SK-N-MC (cell line): ENCODE data around the gene ADAP1.

Experiments used
- DNase-seq: peaks from one replicate; pipeline ENCODE4 v3.0.0-alpha.2; 2011; ENCODE audit warnings: low read depth, low spot score
- H3K27ac ChIP-seq: fragments of 200-600 bp; sonication (generic); 2 replicates; pipeline ENCODE4 v1.5.1; 2016; ENCODE audit warnings: mixed run types
- H3K36me3 ChIP-seq: fragments of 200-600 bp; sonication (generic); 2 replicates; pipeline ENCODE4 v1.6.1; 2017; ENCODE audit warnings: antibody characterized with exemption, low read length, mixed read lengths; ENCODE audit not compliant: insufficient read depth
- H3K4me3 ChIP-seq: fragments of 200-600 bp; sonication (generic); 2 replicates; pipeline ENCODE4 v1.5.1; 2016
- H3K9ac ChIP-seq: fragments of 200-600 bp; sonication (generic); 2 replicates; pipeline ENCODE4 v1.8.0; 2017; ENCODE audit warnings: mixed run types, mixed read lengths; ENCODE audit not compliant: insufficient read length
- H3K9me3 ChIP-seq: fragments of 200-600 bp; sonication (generic); 2 replicates; pipeline ENCODE4 v1.6.1; 2017; ENCODE audit warnings: low read depth, mild to moderate bottlenecking, antibody characterized with exemption, low read length, moderate library complexity, mixed read lengths
- EZH2 ChIP-seq: fragments of 200-600 bp; sonication (generic); IDR thresholded peaks from one replicate; pipeline ENCODE4 v1.6.1; 2017; ENCODE audit warnings: antibody characterized with exemption
- FOXP2 ChIP-seq: optimal IDR thresholded peaks from 2 replicates; pipeline ENCODE3; 2011; ENCODE audit warnings: mild to moderate bottlenecking, moderate library complexity; ENCODE audit not compliant: insufficient read depth; ENCODE audit errors: extremely low read length, control extremely low read depth
- POLR2AphosphoS5 ChIP-seq: IDR thresholded peaks from 2 replicates; pipeline ENCODE4 v1.6.1; 2012; ENCODE audit warnings: mild to moderate bottlenecking, low read depth, low read length, borderline replicate concordance

Gene ADAP1

DNA sequence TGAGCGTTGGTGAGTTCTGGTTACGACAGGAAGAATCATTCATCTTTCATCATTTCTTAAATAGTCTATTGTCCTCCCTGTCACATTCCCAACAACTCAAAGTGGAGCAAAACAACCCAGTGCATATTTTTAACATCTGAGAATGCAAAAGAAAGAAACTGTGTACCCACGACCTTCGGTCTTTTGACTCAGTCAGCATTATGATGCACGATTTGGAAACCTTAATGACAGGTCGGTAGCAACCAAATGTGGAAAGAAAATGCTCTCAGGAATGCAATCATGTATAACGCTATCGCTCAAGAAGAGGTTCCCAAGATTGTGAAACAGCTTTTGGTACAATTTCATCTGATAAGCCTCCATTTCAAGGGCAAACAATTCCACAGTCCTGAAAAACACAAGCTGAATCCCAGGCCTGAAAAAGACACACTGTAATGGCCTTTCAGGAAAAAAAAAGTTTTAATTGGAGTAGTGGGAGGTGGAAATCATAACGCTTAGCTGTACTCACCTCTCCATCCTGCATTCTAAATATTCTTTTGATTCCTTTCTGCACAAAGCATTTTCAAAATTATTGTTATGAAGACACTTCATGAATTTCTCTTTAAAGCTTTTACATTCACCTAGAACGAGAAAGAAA, 18.3 kb upstream of the ADAP1 start:
- Histone ChIP-seq H3K36me3 (peaks cover 43% of the 10 kb centered on the region), H3K9ac (no peak overlapping the region), H3K9me3 (no peaks in the 10 kb centered on the region), H3K4me3 (no peak overlapping the region), H3K27ac (peak overlapping the region; percentile 3; the same call in 1 of the 2 replicates)
- TF ChIP-seq FOXP2 (no peak), POLR2AphosphoS5 (no peak), EZH2 (no peak)
- no peak for DNase-seq

DNA sequence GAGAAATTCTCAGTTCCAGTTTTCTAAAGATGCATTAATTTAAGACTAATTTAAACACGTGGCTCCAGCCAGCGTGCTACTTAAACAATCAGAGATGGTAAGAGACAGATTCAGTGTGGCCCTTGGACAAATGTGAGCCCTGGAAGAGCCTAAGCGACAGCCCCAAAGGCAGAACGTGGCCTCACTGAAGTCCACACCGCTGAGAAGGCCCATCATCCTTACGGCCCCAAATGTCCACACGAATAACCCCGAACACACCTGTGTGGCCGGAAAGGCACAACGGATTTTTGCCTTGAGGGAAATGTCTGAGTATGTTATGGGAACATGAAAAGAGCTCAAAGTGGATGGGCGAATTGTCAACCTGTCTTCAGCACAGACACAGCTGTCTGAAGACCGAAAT, 17.6 kb upstream of the ADAP1 start:
- Histone ChIP-seq H3K4me3 (no peak overlapping the region), H3K36me3 (peaks cover 50% of the 10 kb centered on the region), H3K9ac (no peak overlapping the region), H3K9me3 (no peaks in the 10 kb centered on the region), H3K27ac (no peak overlapping the region)
- TF ChIP-seq POLR2AphosphoS5: no peak
- TF ChIP-seq FOXP2: no peak
- TF ChIP-seq EZH2: no peak
- DNase-seq: no peak

DNA sequence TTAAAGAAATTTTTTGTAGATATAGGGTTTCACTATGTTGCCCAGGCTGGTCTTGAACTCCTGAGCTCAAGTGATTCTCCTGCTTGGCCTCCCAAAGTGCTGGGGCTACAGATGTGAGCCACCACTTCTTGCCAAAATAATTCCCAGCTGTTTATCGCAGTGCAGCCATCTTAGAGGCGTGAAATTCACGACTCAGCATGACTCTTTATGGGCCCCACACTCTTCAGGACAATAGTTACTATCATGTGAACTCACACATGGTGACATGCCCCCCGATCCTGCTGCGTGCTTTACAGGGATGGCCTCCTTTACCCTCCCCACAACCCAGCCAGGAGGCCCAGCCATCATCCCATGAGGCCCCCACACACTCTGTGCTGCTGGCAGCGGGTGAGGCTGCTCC, 16.3 kb upstream of the ADAP1 start:
- Histone ChIP-seq H3K36me3 (peaks cover 57% of the 10 kb centered on the region), H3K27ac (peak overlapping the region; percentile 57; the same call in 1 of the 2 replicates), H3K4me3 (no peak overlapping the region), H3K9ac (peak overlapping the region; percentile 55), H3K9me3 (no peaks in the 10 kb centered on the region)
- TF ChIP-seq FOXP2 (no peak), EZH2 (no peak), POLR2AphosphoS5 (no peak)
- no peak for DNase-seq

DNA sequence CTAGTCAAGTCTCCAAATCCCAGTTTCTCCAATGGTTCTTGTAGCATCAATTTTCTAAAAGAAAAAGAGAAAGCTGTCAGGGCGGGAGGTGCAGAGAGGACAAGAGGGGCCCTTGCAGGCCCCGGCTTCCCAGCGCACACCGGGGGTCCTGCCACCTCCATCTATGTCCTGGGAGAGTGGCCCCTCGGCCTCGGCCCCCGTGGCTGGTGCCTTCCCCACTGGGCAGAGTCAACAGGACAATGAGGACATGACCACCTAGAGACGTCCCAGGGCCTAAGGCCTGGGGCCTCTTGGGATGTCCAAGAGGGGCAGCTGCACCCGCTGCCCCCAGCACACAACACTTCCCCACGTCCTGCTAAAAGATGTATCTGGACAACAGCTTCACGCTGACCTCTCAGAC, 14.9 kb upstream of the ADAP1 start:
- DNase-seq: no peak
- no peak overlapping the region for H3K27ac ChIP-seq
- TF ChIP-seq FOXP2 (no peak), EZH2 (no peak), POLR2AphosphoS5 (no peak)
- peaks cover 57% of the 10 kb centered on the region for H3K36me3 ChIP-seq
- H3K9me3 ChIP-seq: no peaks in the 10 kb centered on the region
- no peak overlapping the region for H3K4me3 ChIP-seq
- H3K9ac ChIP-seq: no peak overlapping the region

GRCh38 chr7:968205-969105, 14.0 kb upstream of the ADAP1 start:
- Histone ChIP-seq H3K9ac (no peak overlapping the region), H3K4me3 (no peak overlapping the region), H3K27ac (no peak overlapping the region), H3K36me3 (peaks cover 57% of the 10 kb centered on the region), H3K9me3 (no peaks in the 10 kb centered on the region)
- TF ChIP-seq EZH2 (no peak), FOXP2 (no peak), POLR2AphosphoS5 (no peak)
- no peak for DNase-seq

DNA sequence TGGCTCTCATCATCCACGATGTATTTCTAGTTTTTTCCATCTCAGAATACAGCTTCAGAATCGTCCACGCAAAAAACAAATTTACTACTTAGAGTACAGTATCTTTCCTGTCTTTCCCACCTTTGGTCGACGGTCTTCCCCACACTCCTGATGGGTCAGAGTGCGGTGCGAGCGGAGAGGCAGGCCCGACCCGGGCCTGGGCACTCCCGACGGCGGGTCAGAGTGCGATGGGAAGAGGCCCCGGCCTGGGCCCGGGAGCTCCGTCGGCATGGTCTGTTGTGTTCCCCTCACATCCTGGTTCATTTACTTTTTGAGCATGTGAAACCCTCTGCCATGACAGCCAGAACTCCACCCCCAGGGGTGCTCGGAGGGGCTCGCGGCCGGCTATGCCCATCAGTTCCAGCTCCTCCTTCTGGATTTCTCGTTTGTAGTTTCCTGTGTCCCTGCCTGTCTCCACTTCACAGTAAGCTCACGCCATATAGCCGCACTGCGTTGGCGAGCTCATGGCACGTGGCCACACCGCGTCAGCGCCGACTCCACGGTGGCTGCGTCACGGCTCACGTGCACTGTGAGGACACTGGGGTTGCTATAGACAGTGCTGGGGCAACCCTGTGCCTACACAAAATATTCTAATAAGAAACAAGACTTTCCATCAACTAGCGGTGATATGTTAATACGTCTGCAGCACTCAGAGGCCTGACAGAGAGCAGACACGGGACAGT, 13.0 kb upstream of the ADAP1 start:
- Histone ChIP-seq H3K27ac (no peak overlapping the region; the same call in 1 of the 2 replicates), H3K36me3 (peaks cover 48% of the 10 kb centered on the region), H3K9ac (no peak overlapping the region), H3K4me3 (no peak overlapping the region), H3K9me3 (no peaks in the 10 kb centered on the region)
- TF ChIP-seq POLR2AphosphoS5: no peak
- no peak for TF ChIP-seq FOXP2
- TF ChIP-seq EZH2: no peak
- DNase-seq: no peak

DNA sequence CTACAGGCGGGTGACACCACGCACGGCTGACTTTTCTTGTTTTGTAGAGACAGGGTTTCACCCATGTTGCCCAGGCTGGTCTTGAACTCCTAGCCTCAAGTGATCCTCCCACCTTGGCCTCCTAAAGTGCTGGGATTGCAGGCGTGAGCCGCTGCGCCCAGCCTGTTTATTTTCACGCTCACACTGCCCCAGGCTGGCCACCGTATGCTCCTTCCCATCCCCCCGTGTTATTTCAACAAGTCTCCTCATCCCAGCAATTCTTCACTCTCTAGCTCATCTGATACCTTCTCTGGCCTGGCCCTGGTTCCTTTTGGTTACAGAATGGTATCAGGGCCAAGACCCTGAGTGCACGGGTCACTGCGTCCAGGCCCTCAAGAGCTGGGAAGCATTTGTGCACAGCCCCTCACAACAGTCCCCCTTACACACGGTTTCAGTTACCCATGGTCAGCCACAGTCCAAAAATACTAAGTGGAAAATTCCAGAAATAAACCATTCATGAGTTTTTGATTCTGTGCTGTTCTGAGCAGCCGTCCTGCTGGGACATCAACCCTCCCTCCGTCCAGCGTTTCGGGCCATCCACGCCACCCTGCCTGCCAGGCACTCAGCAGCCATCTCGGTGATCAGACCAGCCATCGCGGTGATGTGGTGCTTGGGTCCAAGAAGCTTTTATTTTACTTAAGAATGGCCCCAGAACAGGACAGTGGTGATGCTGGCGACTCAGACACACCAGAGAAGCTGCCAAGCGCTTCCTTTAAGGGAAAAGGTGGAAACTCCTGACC, 12.0 kb upstream of the ADAP1 start:
- Histone ChIP-seq H3K4me3 (no peak overlapping the region), H3K27ac (peak overlapping the region; percentile 82), H3K9me3 (no peaks in the 10 kb centered on the region), H3K36me3 (peaks cover 40% of the 10 kb centered on the region), H3K9ac (no peak overlapping the region)
- DNase-seq: no peak
- no peak for TF ChIP-seq EZH2
- no peak for TF ChIP-seq POLR2AphosphoS5
- no peak for TF ChIP-seq FOXP2
